ENCODE measurements around the gene ATG9B. TPM values are rescaled to one million over a fixed set of nuclear protein-coding genes. Genes with fewer than 3 reads are reported as not detected.
"Not testable (repeated sequence)": the region's sequence is repeated elsewhere in the genome, so short reads cannot be mapped to it uniquely, and the experiment has no call there.

ATG9B gene
- total RNA-seq, 1 donor from 2014 or later: 0.85 TPM

DNA sequence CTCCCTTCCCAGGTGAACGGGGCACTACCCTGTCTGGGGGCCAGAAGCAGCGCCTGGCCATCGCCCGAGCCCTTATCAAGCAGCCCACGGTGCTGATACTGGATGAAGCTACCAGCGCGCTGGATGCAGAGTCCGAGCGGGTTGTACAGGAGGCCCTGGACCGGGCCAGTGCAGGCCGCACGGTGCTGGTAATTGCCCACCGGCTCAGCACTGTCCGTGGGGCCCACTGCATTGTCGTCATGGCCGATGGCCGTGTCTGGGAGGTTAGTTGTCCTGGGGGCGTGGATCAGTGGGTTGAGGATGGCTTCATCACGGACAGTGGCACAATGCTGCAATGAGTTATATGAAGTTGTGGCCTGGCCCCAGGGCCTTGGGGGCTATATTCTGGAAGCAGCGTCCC is 19.7 kb upstream of the ATG9B start:
- no peak for TF ChIP-seq CTCF (IDR thresholded peaks at IDR 0.05; ENCODE audit: unreplicated experiment)
- no peak overlapping the region for H3K4me3 Mint-ChIP-seq (ENCODE audit: unreplicated experiment)
- no peak for DNase-seq (ENCODE audit: low spot score)
- H3K27me3 Mint-ChIP-seq (ENCODE audit: unreplicated experiment): peaks cover 16% of the 10 kb centered on the region
- no peaks in the 10 kb centered on the region for H3K9me3 Mint-ChIP-seq (ENCODE audit: unreplicated experiment)
- peaks cover 2% of the 10 kb centered on the region for H3K4me1 Mint-ChIP-seq (ENCODE audit: unreplicated experiment)
- H3K27ac Mint-ChIP-seq (ENCODE audit: unreplicated experiment): no peak overlapping the region
- H3K36me3 Mint-ChIP-seq (ENCODE audit: low read depth, unreplicated experiment): no peaks in the 10 kb centered on the region

- not testable (repeated sequence) for H3K36me3 Mint-ChIP-seq (ENCODE audit: low read depth, unreplicated experiment); H3K4me3 Mint-ChIP-seq (ENCODE audit: unreplicated experiment); H3K9me3 Mint-ChIP-seq (ENCODE audit: unreplicated experiment); H3K4me1 Mint-ChIP-seq (ENCODE audit: unreplicated experiment); DNase-seq (ENCODE audit: low spot score); H3K27ac Mint-ChIP-seq (ENCODE audit: unreplicated experiment)
- peaks cover 16% of the 10 kb centered on the region for H3K27me3 Mint-ChIP-seq (ENCODE audit: unreplicated experiment)
Measured at GRCh38 chr7:151043449-151043848, 19.2 kb upstream of the ATG9B start.

GRCh38 chr7:151040616-151041375 is 16.5 kb upstream of the ATG9B start:
- Mint-ChIP-seq H3K4me3 (ENCODE audit: unreplicated experiment) (no peak overlapping the region), H3K27ac (ENCODE audit: unreplicated experiment) (no peak overlapping the region), H3K9me3 (ENCODE audit: unreplicated experiment) (no peaks in the 10 kb centered on the region), H3K27me3 (ENCODE audit: unreplicated experiment) (peaks cover 10% of the 10 kb centered on the region), H3K4me1 (ENCODE audit: unreplicated experiment) (peaks cover 2% of the 10 kb centered on the region), H3K36me3 (ENCODE audit: low read depth, unreplicated experiment) (no peaks in the 10 kb centered on the region)
- DNase-seq (ENCODE audit: low spot score): no peak
- no peak for TF ChIP-seq CTCF (IDR thresholded peaks at IDR 0.05; ENCODE audit: unreplicated experiment)

DNA sequence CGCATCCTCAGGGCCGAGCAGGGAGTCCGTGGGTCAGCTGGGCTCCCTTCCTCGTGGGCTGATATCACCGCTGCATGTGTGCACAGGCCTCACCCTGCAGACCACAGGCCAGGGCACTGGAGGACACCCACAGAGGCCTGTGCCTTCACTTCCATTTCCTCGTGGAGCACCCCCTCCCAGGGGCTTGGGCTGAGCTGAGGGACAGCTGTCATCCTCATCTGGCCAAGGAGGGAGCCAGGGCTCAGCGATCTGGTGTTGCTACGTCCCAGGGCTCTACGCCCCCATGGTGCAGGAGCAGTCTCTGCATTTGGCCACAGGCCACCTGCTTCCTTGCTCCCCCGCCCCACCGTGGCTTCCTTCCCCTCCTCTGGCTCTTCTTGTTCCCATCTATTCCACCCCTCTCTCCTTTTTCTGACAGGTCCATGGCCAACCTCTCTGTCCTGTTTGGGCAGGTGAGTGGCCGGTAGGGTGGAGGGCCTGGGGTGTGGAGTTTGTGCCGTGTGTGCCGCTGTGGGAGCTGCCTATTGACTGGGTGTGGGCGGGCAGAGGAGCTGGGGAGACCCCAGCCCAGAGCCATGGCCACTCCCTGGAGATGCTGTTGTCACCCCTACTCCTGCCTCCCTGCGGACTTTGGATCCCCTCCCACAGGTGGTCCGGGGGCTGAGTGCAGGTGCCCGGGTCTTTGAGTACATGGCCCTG is 15.7 kb upstream of the ATG9B start:
- H3K27ac Mint-ChIP-seq (ENCODE audit: unreplicated experiment): no peak overlapping the region

More for the DNA sequence above, 15.7 kb upstream of the ATG9B start:
- Mint-ChIP-seq H3K4me3 (ENCODE audit: unreplicated experiment) (no peak overlapping the region), H3K4me1 (ENCODE audit: unreplicated experiment) (peaks cover 2% of the 10 kb centered on the region), H3K27me3 (ENCODE audit: unreplicated experiment) (peaks cover 13% of the 10 kb centered on the region), H3K36me3 (ENCODE audit: low read depth, unreplicated experiment) (no peaks in the 10 kb centered on the region), H3K9me3 (ENCODE audit: unreplicated experiment) (no peaks in the 10 kb centered on the region)
- no peak for TF ChIP-seq CTCF (IDR thresholded peaks at IDR 0.05; ENCODE audit: unreplicated experiment)
- no peak for DNase-seq (ENCODE audit: low spot score)

Measured in endothelial cell (in vitro differentiated cells).